Endothelial cell (in vitro differentiated cells): ENCODE data around the gene PTPRM. TPM values are rescaled to one million over a fixed set of nuclear protein-coding genes. Genes with fewer than 3 reads are reported as not detected.

Experiments
- DNase-seq: peaks from one replicate; pipeline ENCODE4 v3.0.0; 2021; ENCODE audit warnings: low spot score
- H3K27ac Mint-ChIP-seq: one replicate; pipeline ENCODE4 v1.8.0; 2021; ENCODE audit warnings: mixed read lengths, inconsistent platforms; ENCODE audit not compliant: unreplicated experiment
- H3K27me3 Mint-ChIP-seq: one replicate; pipeline ENCODE4 v1.8.0; 2021; ENCODE audit warnings: mild to moderate bottlenecking, moderate library complexity, mixed read lengths, inconsistent platforms; ENCODE audit not compliant: unreplicated experiment
- H3K36me3 Mint-ChIP-seq: one replicate; pipeline ENCODE4 v1.8.0; 2021; ENCODE audit warnings: mild to moderate bottlenecking, low read depth, mixed read lengths, inconsistent platforms; ENCODE audit not compliant: unreplicated experiment
- H3K4me1 Mint-ChIP-seq: one replicate; pipeline ENCODE4 v1.8.0; 2021; ENCODE audit warnings: mild to moderate bottlenecking, mixed read lengths, inconsistent platforms; ENCODE audit not compliant: unreplicated experiment
- H3K4me3 Mint-ChIP-seq: one replicate; pipeline ENCODE4 v1.8.0; 2021; ENCODE audit warnings: mild to moderate bottlenecking, mixed read lengths, inconsistent platforms; ENCODE audit not compliant: unreplicated experiment
- H3K9me3 Mint-ChIP-seq: one replicate; pipeline ENCODE4 v1.8.0; 2021; ENCODE audit warnings: mixed read lengths, inconsistent platforms; ENCODE audit not compliant: unreplicated experiment
- total RNA-seq: library from RNA; stranded (reverse); fragmentation: NEBNext Ultra II Directional; extraction: Animal tissue kit (Norgen Biotek cat#: 25700); gene quantifications from one replicate; pipeline ENCODE4 v1.2.1, GENCODE V29; 2021; ENCODE audit not compliant: unreplicated experiment
- TF ChIP-seq, protein P1 (sequence below): fragments of 200-600 bp; sonication (generic); IDR thresholded peaks from one replicate; pipeline ENCODE4 v1.5.0; 2021; ENCODE audit warnings: antibody characterized with exemption; ENCODE audit not compliant: unreplicated experiment

Gene PTPRM
- total RNA-seq, 1 donor from 2014 or later: 284 TPM

DNA sequence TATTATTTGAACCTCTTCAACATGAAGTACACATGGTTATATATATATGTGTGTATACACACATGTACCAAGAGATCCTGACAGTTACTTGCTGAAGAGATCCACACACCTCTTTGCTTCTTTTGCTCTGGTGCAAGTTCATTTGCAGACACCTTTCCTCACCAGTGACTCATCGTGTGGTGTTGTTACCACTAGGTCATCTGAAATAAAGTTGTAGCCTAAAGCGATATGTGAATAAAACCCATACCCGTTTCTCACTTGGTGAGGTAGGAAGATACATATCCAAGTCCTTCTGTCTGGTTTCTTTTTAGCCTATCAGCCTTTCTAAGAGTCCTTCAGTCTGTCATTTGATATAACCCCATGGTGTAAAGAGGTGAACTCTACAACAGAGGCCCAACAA is 662.7 kb downstream of the PTPRM start:
- Mint-ChIP-seq H3K36me3 (peaks cover 33% of the 10 kb centered on the region), H3K27me3 (peaks cover 5% of the 10 kb centered on the region), H3K27ac (no peak overlapping the region), H3K9me3 (no peaks in the 10 kb centered on the region), H3K4me1 (peaks cover 12% of the 10 kb centered on the region), H3K4me3 (no peak overlapping the region)
- TF ChIP-seq, protein P1, sequence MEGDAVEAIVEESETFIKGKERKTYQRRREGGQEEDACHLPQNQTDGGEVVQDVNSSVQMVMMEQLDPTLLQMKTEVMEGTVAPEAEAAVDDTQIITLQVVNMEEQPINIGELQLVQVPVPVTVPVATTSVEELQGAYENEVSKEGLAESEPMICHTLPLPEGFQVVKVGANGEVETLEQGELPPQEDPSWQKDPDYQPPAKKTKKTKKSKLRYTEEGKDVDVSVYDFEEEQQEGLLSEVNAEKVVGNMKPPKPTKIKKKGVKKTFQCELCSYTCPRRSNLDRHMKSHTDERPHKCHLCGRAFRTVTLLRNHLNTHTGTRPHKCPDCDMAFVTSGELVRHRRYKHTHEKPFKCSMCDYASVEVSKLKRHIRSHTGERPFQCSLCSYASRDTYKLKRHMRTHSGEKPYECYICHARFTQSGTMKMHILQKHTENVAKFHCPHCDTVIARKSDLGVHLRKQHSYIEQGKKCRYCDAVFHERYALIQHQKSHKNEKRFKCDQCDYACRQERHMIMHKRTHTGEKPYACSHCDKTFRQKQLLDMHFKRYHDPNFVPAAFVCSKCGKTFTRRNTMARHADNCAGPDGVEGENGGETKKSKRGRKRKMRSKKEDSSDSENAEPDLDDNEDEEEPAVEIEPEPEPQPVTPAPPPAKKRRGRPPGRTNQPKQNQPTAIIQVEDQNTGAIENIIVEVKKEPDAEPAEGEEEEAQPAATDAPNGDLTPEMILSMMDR: no peak
- DNase-seq: no peak

DNA sequence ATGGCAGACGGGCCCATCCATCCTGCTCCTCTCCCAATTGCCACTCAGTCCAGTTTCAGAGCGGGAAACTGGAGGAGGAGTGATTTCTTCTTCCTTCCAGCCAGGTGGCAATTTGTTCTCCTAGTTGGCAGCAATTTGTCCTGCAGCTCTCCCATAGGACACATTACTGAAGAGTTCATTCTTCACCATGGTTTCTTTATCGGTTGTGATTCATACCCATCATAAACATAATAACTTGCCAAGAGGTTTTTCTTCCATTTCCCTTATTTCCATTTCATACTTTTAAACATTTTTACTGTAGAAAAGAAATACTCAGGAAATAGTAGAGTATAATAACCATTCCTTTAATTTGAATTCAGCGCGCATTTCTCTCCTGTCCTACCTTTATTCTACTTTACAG is 664.2 kb downstream of the PTPRM start:
- Mint-ChIP-seq H3K4me1 (peaks cover 12% of the 10 kb centered on the region), H3K27me3 (peaks cover 5% of the 10 kb centered on the region), H3K36me3 (peaks cover 25% of the 10 kb centered on the region), H3K27ac (no peak overlapping the region), H3K4me3 (no peak overlapping the region), H3K9me3 (no peaks in the 10 kb centered on the region)
- DNase-seq: no peak
- TF ChIP-seq, protein P1: no peak

DNA sequence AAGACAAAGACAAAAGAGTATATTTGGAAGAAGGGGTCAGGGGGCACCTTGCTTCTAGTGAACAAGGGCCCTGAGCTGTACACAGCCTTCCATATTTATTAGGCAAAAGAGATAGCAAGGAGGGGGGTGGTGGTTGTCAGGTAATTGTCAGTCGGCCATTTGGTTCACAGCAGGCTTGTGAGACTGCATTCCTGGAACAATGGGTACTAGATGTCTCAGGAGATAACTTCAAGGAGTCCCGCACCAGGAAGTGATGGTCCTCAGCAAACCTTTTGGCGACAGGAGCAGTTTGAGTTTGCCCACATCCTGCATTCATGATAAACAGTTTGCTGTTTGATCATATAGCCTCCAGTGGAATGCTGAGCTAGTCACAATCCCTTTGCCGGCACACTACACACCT is 665.7 kb downstream of the PTPRM start:
- no peak for DNase-seq
- TF ChIP-seq, protein P1: no peak
- Mint-ChIP-seq H3K27ac (no peak overlapping the region), H3K36me3 (peaks cover 24% of the 10 kb centered on the region), H3K27me3 (peaks cover 5% of the 10 kb centered on the region), H3K9me3 (no peaks in the 10 kb centered on the region), H3K4me3 (no peak overlapping the region), H3K4me1 (peaks cover 12% of the 10 kb centered on the region)

DNA sequence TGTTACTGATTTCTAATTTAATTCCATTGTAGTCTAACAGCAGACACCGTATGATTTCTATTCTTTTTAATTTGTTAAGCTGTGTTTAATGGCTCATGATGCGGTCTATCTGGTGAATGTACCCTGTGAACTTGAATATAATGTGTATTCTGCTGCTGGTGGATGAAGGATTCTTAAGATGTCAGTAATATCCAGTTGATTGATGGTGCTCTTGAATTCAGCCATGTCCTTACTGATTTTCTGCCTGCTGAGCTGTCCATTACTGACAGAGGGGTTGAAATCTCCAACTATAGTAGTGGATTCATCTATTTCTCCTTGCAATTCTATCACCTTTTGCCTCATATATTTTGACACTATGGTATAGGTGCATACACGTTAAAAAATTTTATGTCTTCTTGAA is 668.8 kb downstream of the PTPRM start:
- Mint-ChIP-seq H3K4me1 (peaks cover 18% of the 10 kb centered on the region), H3K36me3 (peaks cover 20% of the 10 kb centered on the region), H3K9me3 (no peaks in the 10 kb centered on the region), H3K4me3 (no peak overlapping the region), H3K27ac (no peak overlapping the region), H3K27me3 (peaks cover 6% of the 10 kb centered on the region)
- TF ChIP-seq, protein P1: no peak
- no peak for DNase-seq

DNA sequence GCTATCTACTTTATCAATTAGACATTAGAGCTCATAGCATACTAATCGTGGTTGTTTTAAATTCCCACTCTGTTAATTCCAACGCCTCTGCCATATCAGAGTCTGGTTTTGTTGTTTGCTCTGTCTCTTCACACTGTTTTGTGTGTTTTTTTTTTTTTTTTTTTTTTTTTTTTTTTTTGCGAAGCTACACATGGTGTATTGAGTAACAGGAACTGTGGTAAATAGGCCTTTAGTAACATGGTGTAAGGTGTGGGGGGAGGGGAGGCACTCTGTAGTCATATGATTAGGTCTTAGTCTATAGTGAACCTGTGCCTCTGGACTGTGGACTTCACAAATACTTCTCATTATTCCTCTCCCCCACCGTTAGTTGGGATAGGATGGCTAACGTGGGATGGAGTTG is 671.4 kb downstream of the PTPRM start:
- Mint-ChIP-seq H3K4me1 (peaks cover 6% of the 10 kb centered on the region), H3K9me3 (no peaks in the 10 kb centered on the region), H3K27ac (no peak overlapping the region), H3K27me3 (peaks cover 5% of the 10 kb centered on the region), H3K4me3 (no peak overlapping the region), H3K36me3 (peaks cover 12% of the 10 kb centered on the region)
- TF ChIP-seq, protein P1: no peak
- no peak for DNase-seq
